Measurements from ENCODE around the gene MAP3K5.

DNA sequence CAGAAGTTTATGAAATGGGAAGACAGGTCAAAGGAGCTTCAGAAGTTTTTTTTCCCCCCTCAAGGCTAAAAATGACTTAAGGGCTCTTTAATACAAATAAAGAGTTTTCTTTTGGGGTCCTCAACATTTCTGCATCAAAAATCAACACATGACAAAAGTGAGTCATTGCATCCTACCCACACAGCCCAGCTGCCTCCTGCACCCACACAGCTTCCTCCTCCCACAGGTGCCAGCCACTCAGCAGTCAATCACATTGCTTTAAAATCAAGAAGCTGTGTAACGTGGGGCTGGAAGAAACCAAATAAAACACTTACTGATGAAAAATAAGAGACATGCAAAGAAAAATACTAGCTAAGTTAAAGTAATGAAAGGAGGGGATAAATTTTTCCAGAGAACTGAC, 68.5 kb downstream of the MAP3K5 start:
- TF ChIP-seq, protein P1, sequence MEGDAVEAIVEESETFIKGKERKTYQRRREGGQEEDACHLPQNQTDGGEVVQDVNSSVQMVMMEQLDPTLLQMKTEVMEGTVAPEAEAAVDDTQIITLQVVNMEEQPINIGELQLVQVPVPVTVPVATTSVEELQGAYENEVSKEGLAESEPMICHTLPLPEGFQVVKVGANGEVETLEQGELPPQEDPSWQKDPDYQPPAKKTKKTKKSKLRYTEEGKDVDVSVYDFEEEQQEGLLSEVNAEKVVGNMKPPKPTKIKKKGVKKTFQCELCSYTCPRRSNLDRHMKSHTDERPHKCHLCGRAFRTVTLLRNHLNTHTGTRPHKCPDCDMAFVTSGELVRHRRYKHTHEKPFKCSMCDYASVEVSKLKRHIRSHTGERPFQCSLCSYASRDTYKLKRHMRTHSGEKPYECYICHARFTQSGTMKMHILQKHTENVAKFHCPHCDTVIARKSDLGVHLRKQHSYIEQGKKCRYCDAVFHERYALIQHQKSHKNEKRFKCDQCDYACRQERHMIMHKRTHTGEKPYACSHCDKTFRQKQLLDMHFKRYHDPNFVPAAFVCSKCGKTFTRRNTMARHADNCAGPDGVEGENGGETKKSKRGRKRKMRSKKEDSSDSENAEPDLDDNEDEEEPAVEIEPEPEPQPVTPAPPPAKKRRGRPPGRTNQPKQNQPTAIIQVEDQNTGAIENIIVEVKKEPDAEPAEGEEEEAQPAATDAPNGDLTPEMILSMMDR (IDR thresholded peaks at IDR 0.05), result no peak
- TF ChIP-seq EZH2 (IDR thresholded peaks at IDR 0.05) (no peak), EZH2phosphoT487 (IDR thresholded peaks at IDR 0.05) (no peak)
